HG03175 (cell line): ENCODE data around the gene ACOX3.

Experiments used
- ATAC-seq: cut with Tn5 transposase; IDR thresholded peaks from one replicate; pipeline ENCODE4 v1.9.1; 2021; ENCODE audit warnings: mild to moderate bottlenecking, moderate library complexity; ENCODE audit not compliant: unreplicated experiment

The ACOX3 gene

GRCh38 chr4:8468746-8469535, 28.4 kb upstream of the ACOX3 start:
- ATAC-seq: peak; percentile 79

GRCh38 chr4:8467016-8467415, 26.5 kb upstream of the ACOX3 start:
- no peak for ATAC-seq

- no peak for ATAC-seq
Observed at GRCh38 chr4:8465615-8466611, 25.4 kb upstream of the ACOX3 start.

- ATAC-seq: no peak
Observed at GRCh38 chr4:8464381-8464780, 23.9 kb upstream of the ACOX3 start.

GRCh38 chr4:8463811-8464210, 23.3 kb upstream of the ACOX3 start:
- no peak for ATAC-seq

- ATAC-seq: no peak
Observed at GRCh38 chr4:8461616-8462015, 21.1 kb upstream of the ACOX3 start.

GRCh38 chr4:8461086-8461485, 20.6 kb upstream of the ACOX3 start:
- ATAC-seq: no peak

GRCh38 chr4:8459867-8460445, 19.4 kb upstream of the ACOX3 start:
- no peak for ATAC-seq

GRCh38 chr4:8457646-8458252, 17.2 kb upstream of the ACOX3 start:
- no peak for ATAC-seq

GRCh38 chr4:8453957-8454356, 13.4 kb upstream of the ACOX3 start:
- no peak for ATAC-seq

- no peak for ATAC-seq
Observed at GRCh38 chr4:8451440-8452182, 11.1 kb upstream of the ACOX3 start.

GRCh38 chr4:8446122-8446521, 5.6 kb upstream of the ACOX3 start:
- ATAC-seq: no peak

GRCh38 chr4:8443801-8444200, 3.3 kb upstream of the ACOX3 start:
- ATAC-seq: no peak

GRCh38 chr4:8442596-8443358, 2.3 kb upstream of the ACOX3 start:
- no peak for ATAC-seq

- no peak for ATAC-seq
Observed at GRCh38 chr4:8441499-8442091, 1.1 kb upstream of the ACOX3 start.

- ATAC-seq: peak; percentile 34
Observed at GRCh38 chr4:8439914-8440491, 520 bp downstream of the ACOX3 start.

- no peak for ATAC-seq
Observed at GRCh38 chr4:8439168-8439567, 1.4 kb downstream of the ACOX3 start.

GRCh38 chr4:8438743-8439142, 1.8 kb downstream of the ACOX3 start:
- ATAC-seq: no peak

GRCh38 chr4:8437281-8437680, 3.2 kb downstream of the ACOX3 start:
- ATAC-seq: no peak
